GM12878 (cell line): ENCODE data around the gene SLC35F2. TPM values are rescaled to one million over a fixed set of nuclear protein-coding genes. Genes with fewer than 3 reads are reported as not detected.

Source experiments
- ATAC-seq: fragments of 200-7000 bp; cut with Tn5 transposase; 3 replicates; pipeline ENCODE4 v1.9.1; 2020; ENCODE audit warnings: mild to moderate bottlenecking, moderate library complexity
- BruUV-seq: library from RNA; stranded (reverse); fragments of 400-500 nt; replicated peaks from 2 replicates; lab custom pipeline; 2021; lab: Mats Ljungman, UMichigan
- CTCF ChIA-PET: fragments of 300-600 bp; sonication (Branson Sonifier 250); formaldehyde crosslinking; extraction: SDS; loops from one replicate; lab custom pipeline; 2021; ENCODE audit warnings: inconsistent platforms; lab: Yijun Ruan, JAX
- POLR2A ChIA-PET: fragments of 350-600 bp; formaldehyde crosslinking; extraction: SDS; loops from one replicate; lab custom pipeline; 2021; ENCODE audit warnings: inconsistent platforms; lab: Charles Lee
- RAD21 ChIA-PET: fragments of 300-600 bp; sonication (Branson Sonifier 250); formaldehyde crosslinking; loops from one replicate; lab custom pipeline; 2023; ENCODE audit warnings: antibody characterized with exemption; ENCODE audit not compliant: unreplicated experiment; lab: Charles Lee
- SMC1A ChIA-PET: fragments of 300-600 bp; sonication (Branson Sonifier 250); formaldehyde crosslinking; loops from one replicate; lab custom pipeline; 2023; ENCODE audit not compliant: unreplicated experiment, uncharacterized antibody; lab: Charles Lee
- DNase-seq: peaks from one replicate; pipeline ENCODE4 v3.0.0-alpha.2; 2011; ENCODE audit warnings: low read depth, low spot score
- FAIRE-seq: peaks from 3 replicates; lab custom pipeline; 2011; peaks lifted over from hg19 to GRCh38; lab: Jason Lieb, UNC
- H2AFZ ChIP-seq: 2 replicates; pipeline ENCODE4 v1.6.0; 2011; ENCODE audit warnings: low read depth, low read length, control low read depth; ENCODE audit not compliant: control insufficient read depth
- H3K27ac ChIP-seq: 2 replicates; pipeline ENCODE4 v1.5.1; 2011; ENCODE audit warnings: control low read depth; ENCODE audit not compliant: control insufficient read depth, insufficient read depth
- H3K27me3 ChIP-seq, 2 experiments: replicated peaks in 1 of 2; 2 replicates each; pipeline versions ENCODE4 v1.6.0 to v1.6.1; 2011; ENCODE audit warnings: low read length in 1 of 2; ENCODE audit not compliant: control insufficient read depth in 2 of 2, insufficient read depth in 2 of 2
- H3K36me3 ChIP-seq, 2 experiments: 2 replicates each; pipeline ENCODE4 v1.5.1; 2011; ENCODE audit warnings: low read length in 1 of 2; ENCODE audit not compliant: control insufficient read depth in 2 of 2, insufficient read depth in 2 of 2
- H3K4me1 ChIP-seq: 2 replicates; pipeline ENCODE4 v1.6.1; 2011; ENCODE audit warnings: mild to moderate bottlenecking, low read length, moderate library complexity, mixed read lengths; ENCODE audit not compliant: control insufficient read depth, insufficient read depth
- H3K4me2 ChIP-seq: 2 replicates; pipeline ENCODE4 v1.6.0; 2011; ENCODE audit warnings: control low read depth; ENCODE audit not compliant: control insufficient read depth, insufficient read depth
- H3K4me3 ChIP-seq: fragments of 200-600 bp; sonication (generic); 2 replicates; pipeline ENCODE4 v1.5.1; 2016
- H3K79me2 ChIP-seq: 2 replicates; pipeline ENCODE4 v1.6.0; 2011; ENCODE audit warnings: low read length; ENCODE audit not compliant: control insufficient read depth, insufficient read depth
- H3K9ac ChIP-seq: 2 replicates; pipeline ENCODE4 v1.8.0; 2011; ENCODE audit warnings: low read length, control low read depth, mixed read lengths; ENCODE audit not compliant: control insufficient read depth, insufficient read depth
- H3K9me3 ChIP-seq: replicated peaks from 3 replicates; pipeline ENCODE4 v1.5.1; 2011; ENCODE audit warnings: mild to moderate bottlenecking, low read length; ENCODE audit not compliant: control insufficient read depth, insufficient read depth
- H4K20me1 ChIP-seq: 2 replicates; pipeline ENCODE4 v1.6.0; 2011; ENCODE audit not compliant: control insufficient read depth, insufficient read depth
- BHLHE40 ChIP-seq, 2 experiments: fragments of 450-650 bp in 1 of 2; IDR thresholded peaks; 2 replicates each; pipeline ENCODE4 v1.6.1; 2011 to 2017; ENCODE audit warnings: low read depth in 2 of 2, borderline replicate concordance in 1 of 2, improper control_type of control experiment in 1 of 2, low read length in 1 of 2, mild to moderate bottlenecking in 1 of 2
- CHD2 ChIP-seq: IDR thresholded peaks from 2 replicates; pipeline ENCODE4 v1.6.1; 2011; ENCODE audit warnings: low read depth, low read length, improper control_type of control experiment, borderline replicate concordance
- CUX1 ChIP-seq: IDR thresholded peaks from 2 replicates; pipeline ENCODE4 v1.6.1; 2012; ENCODE audit warnings: improper control_type of control experiment, low read depth, low read length; ENCODE audit not compliant: insufficient replicate concordance
- ESRRA ChIP-seq: IDR thresholded peaks from 2 replicates; pipeline ENCODE4 v1.6.1; 2012; ENCODE audit warnings: mild to moderate bottlenecking, low read length, improper control_type of control experiment
- ETV6 ChIP-seq, 2 experiments: fragments of 450-650 bp in 1 of 2; IDR thresholded peaks in 1 of 2; conservative IDR thresholded peaks in 1 of 2; 2 replicates each; pipeline ENCODE4 v1.6.1; 2014; ENCODE audit warnings: antibody characterized with exemption in 1 of 2, borderline replicate concordance in 1 of 2, low read depth in 1 of 2, mild to moderate bottlenecking in 1 of 2, moderate library complexity in 1 of 2
- MXI1 ChIP-seq: fragments of 150-350 bp; IDR thresholded peaks from 2 replicates; pipeline ENCODE4 v1.6.1; 2011; ENCODE audit warnings: low read depth, mild to moderate bottlenecking, inconsistent platforms, low read length, improper control_type of control experiment
- RELA ChIP-seq: fragments of 450-650 bp; IDR thresholded peaks from 2 replicates; pipeline ENCODE4 v1.8.0; 2014; ENCODE audit warnings: borderline replicate concordance; ENCODE audit not compliant: partially characterized antibody
- SMARCA5 ChIP-seq: fragments of 450-650 bp; IDR thresholded peaks from 2 replicates; pipeline ENCODE4 v1.6.1; 2017; ENCODE audit warnings: mild to moderate bottlenecking
- ZBTB4 ChIP-seq: fragments of 450-650 bp; formaldehyde crosslinking; IDR thresholded peaks from 2 replicates; pipeline ENCODE4 v1.4.0; 2022; ENCODE audit warnings: mild to moderate bottlenecking, moderate library complexity
- ZNF622 ChIP-seq: fragments of 450-650 bp; IDR thresholded peaks from 2 replicates; pipeline ENCODE4 v1.6.1; 2017; ENCODE audit warnings: mild to moderate bottlenecking, inconsistent platforms
- WGBS: methylation state at CpG from one replicate; pipeline ENCODE4 v1.1.6; 2016; ENCODE audit warnings: low lambda C conversion rate; ENCODE audit not compliant: insufficient replicate concordance, insufficient coverage; ENCODE audit errors: missing lambda C conversion rate; 5-methylcytosine and 5-hydroxymethylcytosine counted together
- in situ Hi-C: fragments of 300-500 bp; cut with MboI; formaldehyde crosslinking; loops from 9 replicates; pipeline ENCODE4 v1.14.3; 2018; ENCODE audit warnings: mixed read lengths
- intact Hi-C: fragments of 100-400 bp; cut with micrococcal nuclease; formaldehyde crosslinking; loops from one replicate; pipeline ENCODE4 v1.14.2; 2022; ENCODE audit not compliant: unreplicated experiment
- polyA plus RNA-seq, 11 experiments: library from polyadenylated mRNA; depleted of rRNA in 4 of 11; unstranded in 6 of 11; stranded (reverse) in 5 of 11; fragments of >200 nt; fragmentation: Nextera tagmentation in 4 of 11; fragmentation: Illumina TruSeq in 1 of 11; extraction: Ambion mirVana in 4 of 11; extraction: Trizol in 1 of 11; gene quantifications; 1 replicate in 1 of 11; 2 replicates in 10 of 11; pipeline versions ENCODE4 v1.2.1 to v1.2.3, GENCODE V29; 2011 to 2016; ENCODE audit warnings: inconsistent platforms in 2 of 11, missing spikeins in 2 of 11, low read depth in 1 of 11
- total RNA-seq, 4 experiments: library from RNA; depleted of rRNA in 3 of 4; stranded (reverse); fragments of >200 nt in 3 of 4; fragmentation: Illumina TruSeq in 1 of 4; extraction: Trizol in 1 of 4; gene quantifications; 2 replicates each; pipeline versions ENCODE4 v1.2.1 to v1.2.3, GENCODE V29; 2013 to 2021

SLC35F2 gene
- total and polyA plus RNA-seq, 10 of the 15 experiments (the other 5 are each of a cell fraction or from before 2014, with no cell fraction given), result 15.2 to 48.8 (median 40.1) TPM

GRCh38 chr11:107747622-107748021 is 111.0 kb downstream of the SLC35F2 start:
- Histone ChIP-seq H3K79me2 (no peaks in the 10 kb centered on the region), H3K27me3 (no peaks in the 10 kb centered on the region; a peak in 1 of 4 replicates), H3K4me2 (no peak overlapping the region), H2AFZ (no peak overlapping the region), H3K27ac (no peak overlapping the region), H4K20me1 (no peaks in the 10 kb centered on the region), H3K9me3 (no peaks in the 10 kb centered on the region), H3K4me1 (no peaks in the 10 kb centered on the region), H3K9ac (no peak overlapping the region), H3K4me3 (no peak overlapping the region), H3K36me3 (no peaks in the 10 kb centered on the region)
- in situ Hi-C loops (no loop called here), intact Hi-C loops (no loop called here)
- ChIA-PET RAD21 (interaction anchor here (0.6 kb wide), 1 partner anchor 74 kb away, joined by 3 read pairs; no protein-coding TSS in a partner anchor), SMC1A (interaction anchor here (1.3 to 1.4 kb wide), 2 partner anchors 56 to 151 kb away, joined by 4 read pairs; no protein-coding TSS in a partner anchor), CTCF (interaction anchor here (1.2 to 4.7 kb wide), 3 partner anchors 11 to 151 kb away, joined by 3 to 23 read pairs (median 4); no protein-coding TSS in a partner anchor), POLR2A (no interaction called here)
- FAIRE-seq, result no peak
- DNase-seq, result no peak
- 55% methylated on average over 2 of the region's 2 CpGs for WGBS
- BruUV-seq, result no TSS peak
- ATAC-seq, result no peak
- TF ChIP-seq SMARCA5 (no peak), BHLHE40 (IDR thresholded peaks at IDR 0.05; ENCODE audit: borderline replicate concordance in 1 of 2, low read depth in 2 of 2, low read length in 1 of 2) (no peak), ZBTB4 (CRISPR knock-in tag) (no peak), ZNF622 (no peak), ETV6 (conservative IDR thresholded peaks at IDR 0.05 in 1 of 2, IDR thresholded peaks at IDR 0.05 in 1 of 2; ENCODE audit: borderline replicate concordance in 1 of 2, low read depth in 1 of 2) (no peak), CHD2 (no peak), CUX1 (no peak), MXI1 (no peak), RELA (no peak), ESRRA (no peak)
